ENCODE data around the gene ADPRS.
A peak's percentile ranks its signal among the peaks of the same experiment; 100 is the strongest.

ADPRS gene

GRCh38 chr1:36125129-36125991, 36.7 kb downstream of the ADPRS start, which contains the start of gene COL8A2:
Gene COL8A2, minus strand, starts transcription at chr1:36125222. Its CDS starts 24,980 bp downstream, at chr1:36100242.
- Histone ChIP-seq H3K4me1 (ENCODE audit: control insufficient read depth, insufficient read depth, low read length) (no peaks in the 10 kb centered on the region), H3K27ac (ENCODE audit: extremely low read depth, low read depth, low read length) (no peak within 1 kb of the TSS), H3K36me3 (ENCODE audit: control insufficient read depth in 2 of 2, insufficient read depth in 1 of 2, low read length in 2 of 2) (no peaks in the 10 kb centered on the region), H3K9me3 (ENCODE audit: control insufficient read depth, insufficient read depth, low read depth, low read length) (no peaks in the 10 kb centered on the region), H3K4me3 (ENCODE audit: low read depth, low read length) (no peak within 1 kb of the TSS)
- no peak for TF ChIP-seq YY2 (tag by site-specific recombination; IDR thresholded peaks at IDR 0.05)
- TF ChIP-seq ZNF16 (tag by site-specific recombination; IDR thresholded peaks at IDR 0.05; ENCODE audit: low read depth): peak; percentile 65; the same call in 1 of the 2 replicates
- no peak for TF ChIP-seq ZBTB26 (tag by site-specific recombination; optimal IDR thresholded peaks at IDR 0.05)
- TF ChIP-seq ZNF155 (tag by site-specific recombination; IDR thresholded peaks at IDR 0.05): no peak
- TF ChIP-seq ZNF292 (tag by site-specific recombination; IDR thresholded peaks at IDR 0.05; ENCODE audit: borderline replicate concordance, low read depth): no peak
- TF ChIP-seq OVOL3 (tag by site-specific recombination; IDR thresholded peaks at IDR 0.05): no peak
- TF ChIP-seq ZNF341 (tag by site-specific recombination; IDR thresholded peaks at IDR 0.05; ENCODE audit: low read depth): no peak
- no peak for TF ChIP-seq ZNF169 (tag by site-specific recombination; IDR thresholded peaks at IDR 0.05)
- 0 out of 2 replicates have a peak, but pooled peaks have one; percentile 6 for TF ChIP-seq ZNF600 (tag by site-specific recombination; IDR thresholded peaks at IDR 0.05)
- no peak for TF ChIP-seq ZSCAN18 (tag by site-specific recombination; IDR thresholded peaks at IDR 0.05)
- TF ChIP-seq ZNF473 (tag by site-specific recombination; IDR thresholded peaks at IDR 0.05): no peak
- TF ChIP-seq TCF7L2 (IDR thresholded peaks at IDR 0.05; ENCODE audit: borderline replicate concordance, low read depth, low read length): no peak
- CTCF ChIA-PET: no interaction called here
- POLR2A ChIA-PET: no interaction called here

- H3K36me3 ChIP-seq (ENCODE audit: control insufficient read depth in 2 of 2, insufficient read depth in 1 of 2, low read length in 2 of 2): no peaks in the 10 kb centered on the region
- H3K9me3 ChIP-seq (ENCODE audit: control insufficient read depth, insufficient read depth, low read depth, low read length): no peaks in the 10 kb centered on the region
- ChIA-PET CTCF (no interaction called here), POLR2A (no interaction called here)
- H3K4me1 ChIP-seq (ENCODE audit: control insufficient read depth, insufficient read depth, low read length): no peaks in the 10 kb centered on the region
- no peak overlapping the region for H3K27ac ChIP-seq (ENCODE audit: extremely low read depth, low read depth, low read length)
- H3K4me3 ChIP-seq (ENCODE audit: low read depth, low read length): no peak overlapping the region
- TF ChIP-seq ZNF785 (tag by site-specific recombination; IDR thresholded peaks at IDR 0.05): 0 out of 2 replicates have a peak, but pooled peaks have one; percentile 59
- TF ChIP-seq ZNF488 (tag by site-specific recombination; IDR thresholded peaks at IDR 0.05): 0 out of 2 replicates have a peak, but pooled peaks have one; percentile 36
- peak; percentile 99 for TF ChIP-seq ZSCAN4 (tag by site-specific recombination; IDR thresholded peaks at IDR 0.05)
- no peak for TF ChIP-seq ZFP41 (tag by site-specific recombination; IDR thresholded peaks at IDR 0.05; ENCODE audit: borderline replicate concordance)
- peak; percentile 98 for TF ChIP-seq EGR2 (tag by site-specific recombination; IDR thresholded peaks at IDR 0.05; ENCODE audit: low read depth)
- TF ChIP-seq ZNF670 (tag by site-specific recombination; IDR thresholded peaks at IDR 0.05; ENCODE audit: low read depth): 0 out of 2 replicates have a peak, but pooled peaks have one; percentile 69
- TF ChIP-seq ZBTB44 (tag by site-specific recombination; IDR thresholded peaks at IDR 0.05): no peak
- no peak for TF ChIP-seq ZNF132 (tag by site-specific recombination; IDR thresholded peaks at IDR 0.05; ENCODE audit: borderline replicate concordance)
- TF ChIP-seq KLF8 (tag by site-specific recombination; IDR thresholded peaks at IDR 0.05): peak; percentile 47; the same call in 1 of the 2 replicates
- 0 out of 2 replicates have a peak, but pooled peaks have one; percentile 12 for TF ChIP-seq ZBTB21 (tag by site-specific recombination; IDR thresholded peaks at IDR 0.05)
- no peak for TF ChIP-seq PBX3 (CRISPR knock-in tag; IDR thresholded peaks at IDR 0.05)
- TF ChIP-seq ZIC2 (tag by site-specific recombination; IDR thresholded peaks at IDR 0.05): no peak
- TF ChIP-seq ZNF529 (tag by site-specific recombination; IDR thresholded peaks at IDR 0.05; ENCODE audit: insufficient replicate concordance): no peak
These were observed 37.5 kb downstream of the ADPRS start for GRCh38 chr1:36126005-36126716.

Data from HEK293 (cell line).